Subcutaneous adipose tissue (tissue), 4 donors: Measurements from ENCODE around the gene LTBP1. TPM values are rescaled to one million over a fixed set of nuclear protein-coding genes. Genes with fewer than 3 reads are reported as not detected.

Experiments used
- CTCF ChIP-seq: fragments of 450-650 bp; IDR thresholded peaks from one replicate; pipeline ENCODE4 v1.5.1; 2016; ENCODE audit warnings: low read depth, mild to moderate bottlenecking, control low read depth, antibody characterized with exemption, moderate library complexity
- total RNA-seq, 4 donors: library from RNA; depleted of rRNA; stranded (reverse); fragments of >200 nt; gene quantifications; one replicate each; pipeline ENCODE4 v1.1.0, GENCODE V29; 2016

Gene LTBP1
- total RNA-seq, 4 donors from 2014 or later = 11.0 to 15.5 (median 12.7) TPM

- TF ChIP-seq CTCF = no peak
Observed at GRCh38 chr2:33264766-33265165, 318.0 kb downstream of the LTBP1 start.

GRCh38 chr2:33265584-33266338 lies 319.0 kb downstream of the LTBP1 start:
- no peak for TF ChIP-seq CTCF

- no peak for TF ChIP-seq CTCF
Observed at GRCh38 chr2:33266467-33266866, 319.7 kb downstream of the LTBP1 start.

GRCh38 chr2:33267043-33267442 lies 320.3 kb downstream of the LTBP1 start:
- TF ChIP-seq CTCF = no peak

GRCh38 chr2:33267756-33268155 lies 321.0 kb downstream of the LTBP1 start:
- TF ChIP-seq CTCF = no peak

GRCh38 chr2:33268246-33268831 lies 321.6 kb downstream of the LTBP1 start:
- no peak for TF ChIP-seq CTCF

- TF ChIP-seq CTCF = no peak
Observed at GRCh38 chr2:33272001-33272400, 325.2 kb downstream of the LTBP1 start.
